GM23338 (cell line): ENCODE measurements around the gene RNASE7. TPM values are rescaled to one million over a fixed set of nuclear protein-coding genes. Genes with fewer than 3 reads are reported as not detected.

Experiments used
- ATAC-seq: fragments of 200-7000 bp; cut with Tn5 transposase; 3 replicates; pipeline ENCODE4 v1.9.1; 2020
- DNase-seq: peaks from one replicate; pipeline ENCODE4 v3.0.0-alpha.2; 2015; ENCODE audit warnings: low spot score
- H2AFZ ChIP-seq: fragments of 200-600 bp; sonication (generic); 2 replicates; pipeline ENCODE4 v1.8.0; 2016; ENCODE audit warnings: antibody characterized with exemption, mild to moderate bottlenecking, moderate library complexity
- H3F3A ChIP-seq: fragments of 200-600 bp; sonication (generic); replicated peaks from 2 replicates; pipeline ENCODE4 v1.8.0; 2017; ENCODE audit warnings: antibody characterized with exemption, mixed run types, low read depth
- H3K27ac ChIP-seq: fragments of 200-600 bp; sonication (generic); 2 replicates; pipeline ENCODE4 v1.6.1; 2016; ENCODE audit warnings: low read depth
- H3K27me3 ChIP-seq: fragments of 200-600 bp; sonication (generic); 2 replicates; pipeline ENCODE4 v1.8.0; 2016; ENCODE audit warnings: mild to moderate bottlenecking, mixed run types, moderate library complexity; ENCODE audit not compliant: insufficient read depth
- H3K36me3 ChIP-seq: fragments of 200-600 bp; sonication (generic); 2 replicates; pipeline ENCODE4 v1.8.0; 2016; ENCODE audit warnings: mild to moderate bottlenecking; ENCODE audit not compliant: insufficient read depth
- H3K4me1 ChIP-seq: fragments of 200-600 bp; sonication (generic); 2 replicates; pipeline ENCODE4 v1.8.0; 2016; ENCODE audit warnings: mild to moderate bottlenecking, moderate library complexity; ENCODE audit not compliant: insufficient read depth
- H3K4me2 ChIP-seq: fragments of 200-600 bp; sonication (generic); 2 replicates; pipeline ENCODE4 v1.7.1; 2017; ENCODE audit warnings: mixed run types
- H3K4me3 ChIP-seq: fragments of 200-600 bp; sonication (generic); 2 replicates; pipeline ENCODE4 v1.6.1; 2016; ENCODE audit warnings: mixed run types
- H3K79me2 ChIP-seq: fragments of 200-600 bp; sonication (generic); replicated peaks from 2 replicates; pipeline ENCODE4 v1.8.0; 2017; ENCODE audit warnings: mild to moderate bottlenecking; ENCODE audit not compliant: insufficient read depth
- H3K9me2 ChIP-seq: fragments of 200-600 bp; sonication (generic); 2 replicates; pipeline ENCODE4 v1.8.0; 2017; ENCODE audit not compliant: insufficient read depth
- H4K20me1 ChIP-seq: fragments of 200-600 bp; sonication (generic); replicated peaks from 2 replicates; pipeline ENCODE4 v1.8.0; 2017; ENCODE audit warnings: mild to moderate bottlenecking; ENCODE audit not compliant: insufficient read depth
- H3K27ac Mint-ChIP-seq: 2 replicates; pipeline ENCODE4 v1.8.0; 2020; ENCODE audit warnings: inconsistent platforms, mild to moderate bottlenecking, moderate library complexity, mixed read lengths
- H3K27me3 Mint-ChIP-seq: 3 replicates; pipeline ENCODE4 v1.8.0; 2022; ENCODE audit warnings: low read depth, mild to moderate bottlenecking, moderate library complexity, mixed read lengths, inconsistent platforms; ENCODE audit not compliant: insufficient read depth, poor library complexity
- H3K36me3 Mint-ChIP-seq: 3 replicates; pipeline ENCODE4 v1.8.0; 2021; ENCODE audit warnings: low read depth, mild to moderate bottlenecking, inconsistent platforms, moderate library complexity, mixed read lengths
- H3K4me1 Mint-ChIP-seq: 3 replicates; pipeline ENCODE4 v1.8.0; 2020; ENCODE audit warnings: mild to moderate bottlenecking, inconsistent platforms, mixed read lengths
- H3K4me3 Mint-ChIP-seq: 3 replicates; pipeline ENCODE4 v1.8.0; 2021; ENCODE audit warnings: moderate library complexity, mild to moderate bottlenecking, inconsistent platforms, mixed read lengths
- H3K9me3 Mint-ChIP-seq: 3 replicates; pipeline ENCODE4 v1.8.0; 2020; ENCODE audit warnings: moderate library complexity, mild to moderate bottlenecking, inconsistent platforms, mixed read lengths
- JUNB ChIP-seq: IDR thresholded peaks from one replicate; pipeline ENCODE4 v1.6.1; 2016; ENCODE audit warnings: antibody characterized with exemption; ENCODE audit not compliant: unreplicated experiment
- polyA plus RNA-seq: library from polyadenylated mRNA; unstranded; fragments of >200 nt; fragmentation: Nextera tagmentation; extraction: Ambion mirVana; gene quantifications from 2 replicates; pipeline ENCODE4 v1.2.1, GENCODE V29; 2016
- total RNA-seq: library from RNA; depleted of rRNA; stranded (reverse); fragments of >200 nt; shearing (Covaris generic); gene quantifications from 2 replicates; pipeline ENCODE4 v1.2.3, GENCODE V29; 2014
- TF ChIP-seq, protein P1 (sequence below): fragments of 250-450 bp; sonication (Bioruptor Pico); IDR thresholded peaks from 2 replicates; pipeline ENCODE4 v1.5.0; 2020; ENCODE audit warnings: mild to moderate bottlenecking, moderate library complexity
- TF ChIP-seq, protein P2 (sequence below): IDR thresholded peaks from one replicate; pipeline ENCODE4 v1.6.1; 2018; ENCODE audit warnings: antibody characterized with exemption; ENCODE audit not compliant: unreplicated experiment

The RNASE7 gene
- total and polyA plus RNA-seq, 2 experiments from 2014 or later: not detected

DNA sequence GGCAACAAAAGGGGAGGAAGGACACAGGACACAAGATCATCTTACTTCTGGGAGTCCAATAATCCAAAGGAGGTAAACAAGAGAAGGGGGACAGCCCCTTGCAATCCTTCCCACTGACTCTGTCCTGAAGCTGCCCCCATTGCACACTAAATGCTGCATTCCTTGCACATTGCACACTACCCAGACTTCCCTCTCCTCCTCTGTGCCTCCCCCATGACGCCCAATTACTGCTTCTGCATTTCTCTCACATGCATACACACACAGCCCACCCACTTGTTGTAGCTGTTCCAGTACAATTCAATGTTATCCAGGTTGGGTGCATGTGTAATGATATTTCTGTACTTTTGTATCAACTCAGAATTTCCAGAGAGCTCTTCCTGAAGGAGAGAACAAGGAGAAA is 22.8 kb upstream of the RNASE7 start:
- H3K4me1 ChIP-seq: peaks cover 22% of the 10 kb centered on the region
- peaks cover 19% of the 10 kb centered on the region for H3K36me3 Mint-ChIP-seq
- H2AFZ ChIP-seq: no peak overlapping the region
- no peak overlapping the region for H3K4me3 ChIP-seq
- no peak overlapping the region for H3K4me3 Mint-ChIP-seq
- H3K27me3 ChIP-seq: peaks cover 22% of the 10 kb centered on the region
- no peaks in the 10 kb centered on the region for H3K9me2 ChIP-seq
- H3K36me3 ChIP-seq: no peaks in the 10 kb centered on the region
- H3K4me1 Mint-ChIP-seq: peaks cover 31% of the 10 kb centered on the region
- no peaks in the 10 kb centered on the region for H4K20me1 ChIP-seq
- no peak for ATAC-seq
- no peaks in the 10 kb centered on the region; the same call in 2 of the 3 replicates for H3K9me3 Mint-ChIP-seq
- TF ChIP-seq, protein P1, sequence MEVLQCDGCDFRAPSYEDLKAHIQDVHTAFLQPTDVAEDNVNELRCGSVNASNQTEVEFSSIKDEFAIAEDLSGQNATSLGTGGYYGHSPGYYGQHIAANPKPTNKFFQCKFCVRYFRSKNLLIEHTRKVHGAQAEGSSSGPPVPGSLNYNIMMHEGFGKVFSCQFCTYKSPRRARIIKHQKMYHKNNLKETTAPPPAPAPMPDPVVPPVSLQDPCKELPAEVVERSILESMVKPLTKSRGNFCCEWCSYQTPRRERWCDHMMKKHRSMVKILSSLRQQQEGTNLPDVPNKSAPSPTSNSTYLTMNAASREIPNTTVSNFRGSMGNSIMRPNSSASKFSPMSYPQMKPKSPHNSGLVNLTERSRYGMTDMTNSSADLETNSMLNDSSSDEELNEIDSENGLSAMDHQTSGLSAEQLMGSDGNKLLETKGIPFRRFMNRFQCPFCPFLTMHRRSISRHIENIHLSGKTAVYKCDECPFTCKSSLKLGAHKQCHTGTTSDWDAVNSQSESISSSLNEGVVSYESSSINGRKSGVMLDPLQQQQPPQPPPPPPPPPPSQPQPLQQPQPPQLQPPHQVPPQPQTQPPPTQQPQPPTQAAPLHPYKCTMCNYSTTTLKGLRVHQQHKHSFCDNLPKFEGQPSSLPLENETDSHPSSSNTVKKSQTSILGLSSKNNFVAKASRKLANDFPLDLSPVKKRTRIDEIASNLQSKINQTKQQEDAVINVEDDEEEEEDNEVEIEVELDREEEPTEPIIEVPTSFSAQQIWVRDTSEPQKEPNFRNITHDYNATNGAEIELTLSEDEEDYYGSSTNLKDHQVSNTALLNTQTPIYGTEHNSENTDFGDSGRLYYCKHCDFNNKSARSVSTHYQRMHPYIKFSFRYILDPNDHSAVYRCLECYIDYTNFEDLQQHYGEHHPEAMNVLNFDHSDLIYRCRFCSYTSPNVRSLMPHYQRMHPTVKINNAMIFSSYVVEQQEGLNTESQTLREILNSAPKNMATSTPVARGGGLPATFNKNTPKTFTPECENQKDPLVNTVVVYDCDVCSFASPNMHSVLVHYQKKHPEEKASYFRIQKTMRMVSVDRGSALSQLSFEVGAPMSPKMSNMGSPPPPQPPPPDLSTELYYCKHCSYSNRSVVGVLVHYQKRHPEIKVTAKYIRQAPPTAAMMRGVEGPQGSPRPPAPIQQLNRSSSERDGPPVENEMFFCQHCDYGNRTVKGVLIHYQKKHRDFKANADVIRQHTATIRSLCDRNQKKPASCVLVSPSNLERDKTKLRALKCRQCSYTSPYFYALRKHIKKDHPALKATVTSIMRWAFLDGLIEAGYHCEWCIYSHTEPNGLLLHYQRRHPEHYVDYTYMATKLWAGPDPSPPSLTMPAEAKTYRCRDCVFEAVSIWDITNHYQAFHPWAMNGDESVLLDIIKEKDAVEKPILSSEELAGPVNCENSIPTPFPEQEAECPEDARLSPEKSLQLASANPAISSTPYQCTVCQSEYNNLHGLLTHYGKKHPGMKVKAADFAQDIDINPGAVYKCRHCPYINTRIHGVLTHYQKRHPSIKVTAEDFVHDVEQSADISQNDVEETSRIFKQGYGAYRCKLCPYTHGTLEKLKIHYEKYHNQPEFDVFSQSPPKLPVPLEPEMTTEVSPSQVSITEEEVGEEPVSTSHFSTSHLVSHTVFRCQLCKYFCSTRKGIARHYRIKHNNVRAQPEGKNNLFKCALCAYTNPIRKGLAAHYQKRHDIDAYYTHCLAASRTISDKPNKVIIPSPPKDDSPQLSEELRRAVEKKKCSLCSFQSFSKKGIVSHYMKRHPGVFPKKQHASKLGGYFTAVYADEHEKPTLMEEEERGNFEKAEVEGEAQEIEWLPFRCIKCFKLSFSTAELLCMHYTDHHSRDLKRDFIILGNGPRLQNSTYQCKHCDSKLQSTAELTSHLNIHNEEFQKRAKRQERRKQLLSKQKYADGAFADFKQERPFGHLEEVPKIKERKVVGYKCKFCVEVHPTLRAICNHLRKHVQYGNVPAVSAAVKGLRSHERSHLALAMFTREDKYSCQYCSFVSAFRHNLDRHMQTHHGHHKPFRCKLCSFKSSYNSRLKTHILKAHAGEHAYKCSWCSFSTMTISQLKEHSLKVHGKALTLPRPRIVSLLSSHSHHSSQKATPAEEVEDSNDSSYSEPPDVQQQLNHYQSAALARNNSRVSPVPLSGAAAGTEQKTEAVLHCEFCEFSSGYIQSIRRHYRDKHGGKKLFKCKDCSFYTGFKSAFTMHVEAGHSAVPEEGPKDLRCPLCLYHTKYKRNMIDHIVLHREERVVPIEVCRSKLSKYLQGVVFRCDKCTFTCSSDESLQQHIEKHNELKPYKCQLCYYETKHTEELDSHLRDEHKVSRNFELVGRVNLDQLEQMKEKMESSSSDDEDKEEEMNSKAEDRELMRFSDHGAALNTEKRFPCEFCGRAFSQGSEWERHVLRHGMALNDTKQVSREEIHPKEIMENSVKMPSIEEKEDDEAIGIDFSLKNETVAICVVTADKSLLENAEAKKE (CRISPR knock-in tag): no peak
- TF ChIP-seq JUNB: no peak
- TF ChIP-seq, protein P2, sequence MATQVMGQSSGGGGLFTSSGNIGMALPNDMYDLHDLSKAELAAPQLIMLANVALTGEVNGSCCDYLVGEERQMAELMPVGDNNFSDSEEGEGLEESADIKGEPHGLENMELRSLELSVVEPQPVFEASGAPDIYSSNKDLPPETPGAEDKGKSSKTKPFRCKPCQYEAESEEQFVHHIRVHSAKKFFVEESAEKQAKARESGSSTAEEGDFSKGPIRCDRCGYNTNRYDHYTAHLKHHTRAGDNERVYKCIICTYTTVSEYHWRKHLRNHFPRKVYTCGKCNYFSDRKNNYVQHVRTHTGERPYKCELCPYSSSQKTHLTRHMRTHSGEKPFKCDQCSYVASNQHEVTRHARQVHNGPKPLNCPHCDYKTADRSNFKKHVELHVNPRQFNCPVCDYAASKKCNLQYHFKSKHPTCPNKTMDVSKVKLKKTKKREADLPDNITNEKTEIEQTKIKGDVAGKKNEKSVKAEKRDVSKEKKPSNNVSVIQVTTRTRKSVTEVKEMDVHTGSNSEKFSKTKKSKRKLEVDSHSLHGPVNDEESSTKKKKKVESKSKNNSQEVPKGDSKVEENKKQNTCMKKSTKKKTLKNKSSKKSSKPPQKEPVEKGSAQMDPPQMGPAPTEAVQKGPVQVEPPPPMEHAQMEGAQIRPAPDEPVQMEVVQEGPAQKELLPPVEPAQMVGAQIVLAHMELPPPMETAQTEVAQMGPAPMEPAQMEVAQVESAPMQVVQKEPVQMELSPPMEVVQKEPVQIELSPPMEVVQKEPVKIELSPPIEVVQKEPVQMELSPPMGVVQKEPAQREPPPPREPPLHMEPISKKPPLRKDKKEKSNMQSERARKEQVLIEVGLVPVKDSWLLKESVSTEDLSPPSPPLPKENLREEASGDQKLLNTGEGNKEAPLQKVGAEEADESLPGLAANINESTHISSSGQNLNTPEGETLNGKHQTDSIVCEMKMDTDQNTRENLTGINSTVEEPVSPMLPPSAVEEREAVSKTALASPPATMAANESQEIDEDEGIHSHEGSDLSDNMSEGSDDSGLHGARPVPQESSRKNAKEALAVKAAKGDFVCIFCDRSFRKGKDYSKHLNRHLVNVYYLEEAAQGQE: no peak
- H3K27ac ChIP-seq: no peak overlapping the region
- no peak for DNase-seq
- no peaks in the 10 kb centered on the region for H3F3A ChIP-seq
- H3K27me3 Mint-ChIP-seq: peaks cover 24% of the 10 kb centered on the region
- H3K79me2 ChIP-seq: no peaks in the 10 kb centered on the region; the same call in 1 of the 2 replicates
- H3K27ac Mint-ChIP-seq: no peak overlapping the region
- H3K4me2 ChIP-seq: no peak overlapping the region
